Hepatic stellate cell (primary cell): Measurements from ENCODE around the gene ATXN7L2.
"Not testable (repeated sequence)": the region's sequence is repeated elsewhere in the genome, so short reads cannot be mapped to it uniquely, and the experiment has no call there.

Experiments used
- DNase-seq: peaks from one replicate; pipeline ENCODE4 v3.0.0; 2011; ENCODE audit warnings: low spot score

Gene ATXN7L2

GRCh38 chr1:109483672-109484518 lies at the start of gene ATXN7L2:
ATXN7L2 (plus strand) TSS chr1:109483905; CDS start chr1:109483954, 49 bp downstream.
- peak; percentile 100 for DNase-seq

GRCh38 chr1:109434484-109434883 lies 49.2 kb upstream of the ATXN7L2 start:
- no peak for DNase-seq

GRCh38 chr1:109438798-109439297 lies 44.9 kb upstream of the ATXN7L2 start:
- peak; percentile 83 for DNase-seq

GRCh38 chr1:109441069-109441468 lies 42.6 kb upstream of the ATXN7L2 start:
- no peak for DNase-seq

- no peak for DNase-seq
Observed at GRCh38 chr1:109443476-109443875, 40.2 kb upstream of the ATXN7L2 start.

GRCh38 chr1:109444346-109444745 lies 39.4 kb upstream of the ATXN7L2 start:
- no peak for DNase-seq

GRCh38 chr1:109445949-109446695 lies 37.6 kb upstream of the ATXN7L2 start:
- DNase-seq = not testable (repeated sequence)

- DNase-seq = no peak
Observed at GRCh38 chr1:109447524-109447923, 36.2 kb upstream of the ATXN7L2 start.

GRCh38 chr1:109454497-109455133 lies 29.1 kb upstream of the ATXN7L2 start:
- DNase-seq = no peak

GRCh38 chr1:109457819-109458218 lies 25.9 kb upstream of the ATXN7L2 start:
- no peak for DNase-seq

GRCh38 chr1:109466125-109466451 lies 17.6 kb upstream of the ATXN7L2 start:
- DNase-seq = no peak

- DNase-seq = peak; percentile 55
Observed at GRCh38 chr1:109466452-109467300, 17.0 kb upstream of the ATXN7L2 start, which contains the start of gene SYPL2. SYPL2 (plus strand) TSS chr1:109466546; CDS start chr1:109466844, 298 bp downstream.

GRCh38 chr1:109467301-109467777 lies 16.4 kb upstream of the ATXN7L2 start:
- no peak for DNase-seq

GRCh38 chr1:109468061-109468460 lies 15.6 kb upstream of the ATXN7L2 start:
- no peak for DNase-seq

GRCh38 chr1:109468903-109469302 lies 14.8 kb upstream of the ATXN7L2 start:
- DNase-seq = no peak

GRCh38 chr1:109470245-109470644 lies 13.5 kb upstream of the ATXN7L2 start:
- no peak for DNase-seq

- no peak for DNase-seq
Observed at GRCh38 chr1:109472779-109473178, 10.9 kb upstream of the ATXN7L2 start.

GRCh38 chr1:109473284-109474057 lies 10.2 kb upstream of the ATXN7L2 start:
- not testable (repeated sequence) for DNase-seq

GRCh38 chr1:109474697-109475096 lies 9.0 kb upstream of the ATXN7L2 start:
- no peak for DNase-seq

- no peak for DNase-seq
Observed at GRCh38 chr1:109475261-109475660, 8.4 kb upstream of the ATXN7L2 start.

GRCh38 chr1:109476825-109477224 lies 6.9 kb upstream of the ATXN7L2 start:
- DNase-seq = no peak
